GM18520 (cell line): ENCODE results near the gene CDK11A.
"Not testable (repeated sequence)": the region's sequence is repeated elsewhere in the genome, so short reads cannot be mapped to it uniquely, and the experiment has no call there.

Source experiments
- ATAC-seq: cut with Tn5 transposase; IDR thresholded peaks from one replicate; pipeline ENCODE4 v1.9.1; 2021; ENCODE audit not compliant: unreplicated experiment

The CDK11A gene

DNA sequence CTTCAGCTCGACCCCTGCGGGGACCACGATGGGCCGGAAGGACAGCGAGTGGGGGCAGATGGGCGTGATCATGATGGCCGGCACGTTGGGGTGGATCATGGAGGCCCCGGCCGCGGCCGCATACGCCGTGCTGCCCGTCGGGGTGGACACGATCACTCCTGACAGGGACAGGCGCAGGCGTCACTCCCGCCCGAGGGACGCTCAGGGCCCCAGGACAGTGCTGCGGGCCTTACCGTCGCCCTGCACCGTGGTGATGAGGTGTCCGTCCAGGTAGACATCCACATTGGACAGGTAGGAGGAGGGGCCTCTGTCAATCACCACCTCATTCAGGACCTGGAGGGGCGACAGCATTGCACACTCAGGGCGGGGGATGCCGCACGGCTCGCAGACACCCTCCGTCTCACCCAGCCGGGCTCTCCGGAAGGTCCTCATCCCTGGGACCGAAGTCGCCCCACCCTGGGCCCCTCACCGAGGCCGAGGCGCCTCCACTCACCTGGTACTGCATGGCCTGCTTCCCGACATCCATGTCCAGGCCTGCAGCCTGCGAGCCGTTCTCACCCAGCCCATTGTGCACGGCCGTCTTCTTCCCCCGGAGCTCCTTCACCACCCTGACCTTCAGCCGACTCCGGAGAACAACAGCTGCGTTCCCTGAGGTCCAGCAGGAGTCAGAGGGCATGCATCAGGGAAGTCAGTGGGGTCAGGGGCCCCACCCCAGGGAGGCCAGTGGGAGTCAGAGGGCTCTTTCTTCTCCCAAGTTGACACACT lies 30.1 kb upstream of the CDK11A start:
- ATAC-seq = no peak

DNA sequence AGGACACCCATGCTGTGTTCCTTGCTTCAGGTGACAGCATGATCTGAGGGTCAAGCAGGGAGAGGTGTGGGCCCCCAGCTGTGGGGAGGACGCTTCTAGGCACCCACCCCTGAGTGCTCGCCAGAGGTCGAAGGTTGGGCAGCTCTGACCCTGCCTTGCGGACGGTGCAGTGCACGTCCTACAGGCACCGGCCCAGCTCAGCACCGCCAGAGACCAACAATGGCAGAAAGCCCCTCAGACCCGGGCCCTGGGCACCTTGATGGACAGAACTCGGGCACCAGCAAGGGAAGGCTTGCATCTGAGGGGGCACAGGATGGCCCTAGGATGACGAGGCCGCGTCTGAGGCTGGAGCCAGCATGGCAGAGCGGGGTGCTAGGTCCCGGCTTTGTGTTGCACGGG lies 29.4 kb upstream of the CDK11A start:
- no peak for ATAC-seq

DNA sequence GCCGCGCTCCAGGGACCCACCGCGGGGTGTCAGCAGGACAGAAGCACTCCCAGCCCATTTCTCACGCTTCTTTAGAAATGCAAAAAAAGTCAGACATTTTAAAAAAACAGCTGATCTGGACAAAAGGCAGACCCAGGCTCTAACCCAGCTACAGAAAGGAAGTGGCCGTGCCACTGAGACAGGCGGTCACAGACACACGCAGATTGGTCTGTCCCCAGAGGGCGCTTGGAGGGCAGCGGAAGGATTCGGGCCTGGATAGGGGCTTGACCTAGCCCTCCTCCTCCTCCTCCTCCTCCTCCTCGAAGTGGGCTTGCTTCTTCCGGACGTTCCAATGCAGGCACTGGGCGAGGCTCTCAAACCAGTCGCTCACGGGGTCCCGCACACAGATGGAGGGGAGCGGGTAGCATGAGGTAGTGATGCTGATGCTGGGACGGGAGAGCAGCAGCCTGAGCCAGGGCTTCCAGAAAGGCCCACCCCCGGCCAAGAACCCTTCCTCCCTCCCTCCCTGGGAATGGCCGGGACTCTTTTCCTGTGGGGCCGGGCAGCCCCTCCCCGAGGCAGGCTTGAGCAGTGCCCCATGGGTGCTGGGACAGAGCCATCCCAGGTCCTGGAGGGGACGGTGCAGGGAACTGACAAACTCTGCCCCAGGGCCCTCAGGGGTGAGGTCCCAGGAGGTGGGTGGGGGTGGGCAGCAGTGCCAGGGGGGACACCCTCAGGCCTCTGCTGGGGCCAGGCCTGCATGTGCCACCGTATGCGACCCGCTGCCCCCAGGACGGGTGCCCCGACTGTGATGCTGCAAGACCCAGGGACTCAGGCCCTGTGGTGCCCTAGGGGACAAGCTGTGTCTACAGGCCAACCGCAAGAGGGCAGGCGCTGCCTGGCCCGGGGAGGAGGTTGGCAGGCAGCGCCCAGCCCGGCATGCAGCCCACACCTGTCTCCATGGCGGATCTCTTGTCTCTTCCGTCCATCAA lies 28.8 kb upstream of the CDK11A start:
- ATAC-seq = no peak

DNA sequence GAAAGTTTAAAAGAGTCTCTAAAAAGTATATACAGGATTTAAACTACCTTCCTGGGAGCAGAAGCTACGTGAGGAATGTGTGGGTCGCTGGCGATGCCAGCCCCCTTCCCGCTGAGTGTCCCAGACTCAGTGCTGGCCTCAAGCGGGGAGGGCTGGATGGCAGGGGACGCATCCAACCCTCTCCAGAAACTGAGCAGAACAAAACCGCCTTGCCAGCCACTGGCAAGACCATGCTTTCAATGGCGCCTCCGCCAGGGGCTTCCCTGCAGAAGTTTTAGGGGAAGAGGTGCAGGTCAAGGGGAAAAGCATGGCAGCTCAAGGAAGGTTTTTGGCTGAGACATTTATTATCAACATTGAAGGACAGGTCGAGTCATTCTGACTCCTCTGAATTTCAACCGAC lies 28.0 kb upstream of the CDK11A start:
- ATAC-seq = no peak

DNA sequence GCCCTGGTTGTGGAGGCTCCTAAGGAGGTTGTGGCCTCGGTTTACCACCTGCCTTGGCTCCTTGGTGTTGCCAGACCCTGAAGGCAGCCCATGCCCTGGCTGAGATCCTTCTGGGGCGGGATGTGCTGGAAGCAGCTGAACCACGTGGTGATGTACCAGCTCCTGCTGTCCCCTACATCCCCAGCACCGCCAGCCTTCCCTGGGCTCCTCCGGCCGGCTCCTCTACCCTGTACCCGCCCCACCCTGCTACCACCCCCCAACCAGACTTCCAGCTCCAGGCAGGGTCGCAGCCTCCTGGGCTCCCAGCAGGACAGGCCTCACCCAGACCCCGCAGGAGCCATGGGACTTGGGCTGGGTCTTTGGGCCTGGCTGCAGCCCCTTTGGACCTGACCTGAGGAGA lies 25.8 kb upstream of the CDK11A start:
- ATAC-seq = not testable (repeated sequence)

DNA sequence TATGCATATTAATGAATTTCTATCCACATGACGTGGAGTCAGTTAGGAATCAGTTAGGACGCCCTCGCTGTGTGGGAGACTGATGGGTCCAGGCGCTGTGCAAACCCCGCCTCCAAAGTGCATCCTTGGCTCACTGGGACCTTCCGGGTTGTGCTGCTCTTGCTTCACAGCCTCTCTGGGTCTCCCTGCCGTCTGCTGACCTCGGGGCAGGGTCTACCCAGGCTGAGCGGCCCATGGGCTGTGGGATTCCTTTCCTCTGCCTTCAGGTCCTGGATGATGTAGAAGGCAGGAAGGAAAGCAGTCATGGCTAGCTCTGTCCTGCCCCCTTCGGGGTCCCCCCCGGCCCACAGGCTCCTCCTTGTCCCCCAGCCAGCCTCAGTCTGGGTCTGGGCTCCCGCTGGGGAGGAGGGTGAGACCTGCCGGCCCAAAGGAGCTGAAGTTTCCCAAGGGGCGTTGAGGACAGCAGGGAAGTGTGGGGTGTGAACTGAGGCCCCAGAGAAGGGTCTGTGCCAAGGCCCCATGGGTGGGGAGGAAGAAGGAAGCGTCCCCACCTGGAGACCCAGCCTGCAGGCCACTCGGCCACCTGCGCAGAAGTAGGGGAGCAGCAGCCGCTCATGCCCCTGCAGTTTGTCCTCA lies 24.6 kb upstream of the CDK11A start:
- no peak for ATAC-seq

DNA sequence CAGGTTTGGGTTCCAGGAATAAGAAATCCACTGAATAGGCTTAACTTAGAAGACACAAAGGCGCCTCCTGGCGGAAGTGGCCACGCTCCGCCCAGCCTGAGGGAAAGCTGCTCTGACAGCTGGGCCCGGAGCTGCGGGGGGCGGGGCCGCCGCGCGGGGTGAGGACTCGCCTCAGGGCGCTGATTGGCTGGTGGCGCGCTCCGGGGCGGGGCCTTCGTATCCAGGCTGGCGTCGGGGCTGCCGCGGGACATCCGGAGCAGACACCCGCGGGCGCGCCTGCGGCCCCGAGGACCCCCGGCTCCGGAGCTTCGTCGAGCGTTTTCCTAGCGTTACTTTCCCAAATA lies 22.4 kb upstream of the CDK11A start:
- peak; percentile 63 for ATAC-seq

DNA sequence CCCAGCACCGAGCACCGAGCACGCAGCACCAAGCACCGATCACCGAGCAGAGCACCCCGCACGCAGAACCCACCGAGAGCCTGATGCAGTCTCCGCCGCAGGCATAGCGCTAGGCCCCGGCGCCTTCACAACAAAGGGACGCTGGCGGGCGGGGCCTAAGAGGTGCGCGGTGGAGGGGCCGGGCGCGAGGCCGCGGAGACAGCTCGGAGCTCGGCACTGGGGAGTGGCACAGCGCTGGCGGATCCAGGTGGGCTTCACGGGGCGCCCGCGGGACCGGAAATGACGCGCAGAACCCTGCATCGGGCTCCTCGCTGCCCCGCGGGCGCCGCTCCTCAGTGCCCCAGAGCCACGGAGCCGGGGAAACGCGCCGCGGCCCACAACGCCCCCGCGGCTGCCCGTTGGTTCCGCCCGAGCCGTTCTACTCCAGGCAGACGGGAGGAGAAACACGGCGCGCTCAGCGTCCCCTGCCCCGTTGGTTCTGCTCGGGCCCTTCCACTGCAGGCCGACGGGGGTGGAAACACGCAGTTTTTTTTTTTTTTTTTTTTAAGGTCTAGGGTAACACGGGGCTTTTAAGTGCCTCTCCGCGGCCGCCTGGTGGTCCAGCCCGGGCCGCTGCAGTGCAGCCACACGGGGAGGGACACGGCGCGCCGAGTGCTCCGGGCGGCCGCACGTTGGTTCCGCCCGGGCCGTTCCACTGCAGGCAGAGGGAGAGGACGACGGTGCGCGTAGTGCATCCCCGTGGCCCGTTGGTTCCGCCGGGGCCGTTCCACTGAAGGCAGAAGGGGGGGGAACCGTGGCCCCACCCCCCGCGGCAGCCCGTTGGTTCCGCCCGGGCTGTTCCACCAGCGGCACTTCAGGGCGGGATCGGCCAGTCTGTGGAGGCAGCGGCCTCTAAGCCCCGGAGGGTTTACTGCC lies 21.8 kb upstream of the CDK11A start:
- peak; percentile 53 for ATAC-seq

DNA sequence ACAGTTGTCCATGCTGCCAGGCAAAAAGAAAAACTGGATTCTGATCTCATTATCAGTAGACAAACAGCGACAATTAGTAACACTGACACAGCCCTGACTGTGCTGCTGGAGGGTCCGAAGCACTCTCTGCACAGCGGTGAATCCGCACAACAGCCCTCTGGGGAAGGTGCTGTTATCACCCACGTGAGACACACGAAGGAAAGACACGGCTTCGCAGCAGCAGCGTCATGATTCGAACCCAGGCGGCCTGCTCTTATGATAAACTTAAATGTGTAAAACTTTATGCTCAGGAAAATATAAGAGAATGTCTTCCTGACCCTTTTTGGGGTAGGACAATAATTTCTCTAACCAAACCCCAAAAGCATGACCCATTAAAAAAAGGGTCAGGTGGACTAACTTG lies 18.4 kb upstream of the CDK11A start:
- ATAC-seq = not testable (repeated sequence)

DNA sequence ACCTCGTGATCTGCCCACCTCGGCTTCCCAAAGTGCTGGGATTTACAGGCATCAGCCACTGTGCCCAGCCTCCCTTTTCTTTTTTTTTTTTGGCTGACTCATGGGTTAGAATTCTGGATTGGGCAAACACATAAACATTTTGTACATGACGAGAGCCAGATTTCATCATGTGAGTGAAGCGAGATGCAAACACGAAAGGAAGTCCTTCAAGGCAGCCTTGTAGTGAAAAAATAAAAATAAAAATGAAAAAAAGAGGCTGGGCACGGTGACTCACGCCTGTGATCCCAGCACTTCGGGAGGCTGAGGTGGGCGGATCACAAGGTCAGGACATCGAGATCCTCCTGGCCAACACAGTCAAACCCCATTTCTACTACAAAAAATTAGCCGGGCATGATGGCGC lies 16.9 kb upstream of the CDK11A start:
- not testable (repeated sequence) for ATAC-seq

DNA sequence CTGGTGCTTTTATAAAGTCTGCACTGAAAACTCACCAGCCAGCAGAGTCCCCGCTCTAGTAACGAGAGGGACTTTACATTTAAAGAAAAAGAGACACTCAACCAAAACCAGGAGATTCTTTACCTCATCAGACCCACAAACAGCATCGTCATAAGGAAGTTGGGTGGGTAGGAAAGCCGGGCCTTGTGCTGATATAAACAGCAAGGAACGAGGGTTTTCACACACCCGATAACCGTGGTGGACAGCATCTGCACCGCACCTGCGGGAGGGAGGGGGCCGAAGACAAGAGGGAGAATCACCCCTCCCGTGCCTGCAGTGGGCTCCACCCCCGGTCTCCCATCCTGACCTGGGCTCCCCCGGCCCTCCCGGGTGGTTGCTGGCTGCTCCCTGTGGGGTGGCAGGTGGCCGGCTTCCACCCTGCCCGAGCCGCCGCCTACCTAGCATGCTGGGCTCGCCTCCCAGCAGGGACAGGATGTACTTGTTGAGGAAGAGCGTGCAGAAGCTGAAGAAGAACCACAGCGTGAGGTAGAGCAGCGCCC lies 14.7 kb upstream of the CDK11A start:
- not testable (repeated sequence) for ATAC-seq

DNA sequence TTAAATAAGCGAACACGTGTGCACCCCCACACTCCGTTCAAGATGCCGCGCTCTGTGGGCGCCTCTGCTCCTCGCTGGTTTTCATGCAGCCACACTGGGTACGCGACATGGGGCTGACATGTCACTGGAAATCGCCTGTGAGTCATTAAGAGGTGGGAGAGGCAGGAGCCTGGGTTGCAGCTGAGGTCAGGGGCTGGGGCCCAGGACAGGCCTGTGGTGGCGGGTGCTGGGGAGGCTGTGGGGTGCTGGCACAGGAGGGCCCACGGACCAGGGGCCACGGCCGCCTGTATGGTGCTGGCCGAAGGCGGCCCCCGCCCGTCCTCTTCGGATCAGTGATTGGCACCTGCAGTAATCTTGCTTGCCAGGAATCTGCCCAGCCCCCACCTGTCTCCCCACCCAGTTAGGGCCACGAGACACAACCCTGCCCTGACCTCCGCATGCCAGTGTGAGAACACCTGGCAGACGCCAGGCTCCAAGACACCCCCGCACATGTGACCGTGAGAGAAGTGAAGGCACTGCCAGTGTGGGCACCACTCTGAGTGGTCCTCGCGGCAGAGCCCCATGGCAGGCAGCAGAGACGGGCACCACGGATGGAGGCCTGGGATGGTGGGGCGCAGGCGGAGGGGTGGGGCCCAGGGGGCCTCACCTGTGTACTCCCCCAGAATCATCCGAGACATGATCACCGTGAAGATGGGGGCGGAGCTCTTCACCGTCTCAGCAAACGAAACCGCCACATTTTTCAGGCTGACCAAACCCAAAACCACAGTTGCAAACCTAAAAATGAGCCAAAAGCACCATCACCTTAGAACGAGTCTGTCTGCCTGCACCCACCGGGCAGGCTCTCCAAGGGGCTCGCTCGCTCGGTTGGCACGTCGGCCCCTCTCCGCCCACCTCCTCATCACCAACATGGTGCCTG lies 13.8 kb upstream of the CDK11A start:
- not testable (repeated sequence) for ATAC-seq

DNA sequence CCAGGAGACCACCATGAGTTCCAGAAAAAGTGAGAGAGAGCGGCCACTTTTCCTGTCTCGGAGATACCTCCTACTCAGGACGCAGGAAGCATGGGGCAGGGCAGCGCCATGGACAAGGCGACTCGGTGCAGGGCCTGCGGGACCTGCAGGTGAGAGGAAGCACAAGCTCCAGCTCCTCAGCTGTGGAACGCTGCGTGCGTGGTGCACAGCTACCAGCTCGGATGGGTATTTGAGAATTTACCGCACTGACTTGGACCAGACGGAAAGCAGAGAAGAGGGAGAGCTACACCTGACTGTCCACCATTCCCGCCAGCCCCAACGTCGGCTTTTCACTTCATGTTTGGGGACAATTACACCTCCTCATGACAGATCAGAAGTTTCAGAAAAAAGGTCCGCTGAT lies 8.2 kb upstream of the CDK11A start:
- ATAC-seq = no peak

DNA sequence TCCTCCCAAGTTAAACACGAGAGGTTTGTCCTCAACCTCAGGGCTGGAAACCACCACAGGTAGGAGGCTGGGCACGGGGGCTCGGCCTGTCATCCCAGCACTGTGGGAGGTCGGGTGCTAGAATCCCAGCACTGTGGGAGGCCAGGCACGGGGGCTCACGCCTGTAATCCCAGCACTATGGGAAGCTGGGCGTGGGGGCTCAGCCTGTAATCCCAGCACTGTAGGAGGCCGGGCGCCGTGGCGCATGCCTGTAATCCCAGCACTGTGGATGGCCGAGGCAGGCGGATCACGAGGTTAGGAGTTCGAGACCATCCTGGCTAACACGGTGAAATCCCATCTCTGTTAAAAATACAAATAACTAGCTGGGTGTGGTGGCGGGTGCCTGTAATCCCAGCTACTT lies 6.7 kb upstream of the CDK11A start:
- no peak for ATAC-seq

DNA sequence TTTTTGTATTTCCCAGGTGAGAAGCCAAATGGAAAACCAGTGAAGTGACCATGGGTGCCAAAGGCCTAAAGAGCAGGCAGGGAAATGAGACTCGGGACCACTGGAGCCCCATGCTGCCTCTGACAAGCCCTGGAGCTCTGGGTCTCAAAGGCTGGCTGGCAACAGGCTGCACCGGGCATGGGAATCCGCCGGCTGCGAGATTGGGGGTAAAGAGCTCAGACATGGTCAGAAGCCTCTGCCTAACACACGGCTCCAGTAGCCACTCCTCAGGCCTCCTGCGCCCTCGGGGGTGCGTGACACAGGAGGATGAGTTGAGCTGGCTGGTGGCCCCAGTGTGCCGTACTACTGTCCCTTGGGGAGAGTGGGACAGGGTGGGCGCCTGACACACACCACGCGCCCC lies 6.1 kb upstream of the CDK11A start:
- ATAC-seq = not testable (repeated sequence)

DNA sequence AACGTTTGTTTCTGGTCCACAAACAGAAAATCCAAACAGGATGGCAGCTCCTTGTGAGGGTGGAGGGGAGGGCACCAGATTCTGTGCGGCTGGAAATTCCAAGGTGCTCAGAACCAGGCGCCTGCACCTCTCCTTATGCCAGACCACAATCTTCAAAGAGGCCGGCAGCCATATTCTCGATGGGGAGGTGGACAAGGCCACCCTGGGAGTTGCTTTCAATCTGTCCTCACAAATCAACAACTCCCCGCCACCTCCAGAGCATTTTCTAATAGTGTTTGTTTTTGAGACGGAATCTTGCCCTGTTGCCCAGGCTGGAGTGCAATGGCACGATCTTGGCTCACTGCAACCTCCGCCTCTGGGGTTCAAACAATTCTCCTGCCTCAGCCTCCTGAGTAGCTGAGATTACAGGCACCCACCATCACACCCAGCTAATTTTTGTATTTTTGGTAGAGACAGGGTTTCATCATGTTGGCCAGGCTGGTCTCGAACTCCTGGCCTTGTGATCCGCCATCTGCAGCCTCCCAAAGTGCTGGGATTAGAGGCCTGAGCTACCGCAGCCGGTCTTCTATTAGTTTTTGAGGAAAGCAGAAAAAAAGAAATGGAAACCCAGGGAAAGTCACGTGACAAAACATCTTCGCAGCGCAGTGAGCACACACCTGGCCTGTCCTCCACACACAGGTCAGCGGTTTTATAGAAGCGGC lies 5.1 kb upstream of the CDK11A start:
- ATAC-seq = not testable (repeated sequence)

DNA sequence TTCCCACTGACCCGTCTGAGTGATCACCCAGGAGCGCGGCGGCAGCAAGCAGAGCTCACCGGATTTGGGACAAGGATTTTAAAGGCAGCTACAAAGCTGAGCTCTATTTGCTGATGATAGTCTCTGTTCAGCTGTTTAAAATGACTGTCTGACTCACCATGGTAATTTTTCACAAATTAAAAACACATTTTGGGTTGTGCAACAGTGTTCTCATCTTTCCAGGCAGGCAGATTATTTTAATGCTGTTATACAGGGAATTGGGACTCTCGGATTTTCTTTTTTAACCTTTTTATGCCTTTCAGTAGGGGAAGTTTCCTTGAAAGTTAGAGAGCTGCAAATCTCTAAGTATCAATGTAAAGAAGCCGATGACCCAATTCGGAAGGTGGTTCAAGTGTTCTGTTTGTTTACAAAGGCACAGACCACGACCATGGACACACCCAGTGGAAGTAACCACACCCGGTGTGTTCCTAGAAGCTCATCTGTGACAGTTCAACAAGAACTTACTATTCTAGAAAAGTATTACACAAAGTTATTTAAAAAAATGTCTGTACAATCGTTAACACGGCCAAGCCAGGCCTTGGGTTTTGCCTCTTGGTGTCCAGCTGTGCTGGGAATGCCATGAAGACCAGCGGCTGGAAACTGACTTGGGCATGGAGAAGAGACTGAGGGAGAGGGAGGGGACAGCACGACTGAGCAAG lies 4.3 kb upstream of the CDK11A start:
- ATAC-seq = not testable (repeated sequence)

DNA sequence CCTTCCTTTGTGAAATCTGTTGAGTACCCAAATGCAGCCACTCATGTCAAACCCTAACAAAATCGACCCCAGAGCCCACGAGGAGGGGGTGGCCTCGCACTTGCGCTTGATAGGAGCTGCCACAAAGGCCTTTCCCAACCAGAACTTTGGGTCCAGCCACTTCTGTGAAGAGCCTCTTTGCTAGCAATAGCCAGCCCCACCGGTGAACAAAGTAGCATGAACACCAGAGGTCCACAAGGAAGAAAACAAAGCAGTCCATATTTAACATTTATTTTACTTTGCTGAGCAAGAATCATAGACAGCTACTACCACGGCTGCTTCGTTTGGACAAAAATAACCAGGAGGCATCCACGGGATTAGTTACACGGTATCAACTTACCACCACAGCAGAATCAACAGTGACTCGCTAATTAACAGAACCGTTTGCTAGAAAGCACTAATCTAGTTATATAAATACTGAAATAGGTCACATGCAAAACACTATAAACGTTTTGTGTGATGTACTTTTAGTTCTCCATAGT lies 3.0 kb upstream of the CDK11A start:
- ATAC-seq = not testable (repeated sequence)
